K562 (cell line): ENCODE measurements around the gene C9orf40. TPM values are rescaled to one million over a fixed set of nuclear protein-coding genes. Genes with fewer than 3 reads are reported as not detected.
A peak's percentile ranks its signal among the peaks of the same experiment; 100 is the strongest.

ENCODE experiments used
- ARID3B ChIP-seq: fragments of 250-450 bp; sonication (Bioruptor Pico); IDR thresholded peaks from 2 replicates; pipeline ENCODE4 v1.4.0; 2020; ENCODE audit warnings: borderline replicate concordance
- CAMTA2 ChIP-seq: fragments of 250-450 bp; sonication (Bioruptor Pico); conservative IDR thresholded peaks from 2 replicates; pipeline ENCODE4 v1.5.1; 2022
- DDX20 ChIP-seq: fragments of 450-650 bp; IDR thresholded peaks from 2 replicates; pipeline ENCODE4 v1.6.1; 2016; ENCODE audit warnings: missing genetic modification characterization, low read depth, mild to moderate bottlenecking, missing compliant biosample characterization, moderate library complexity
- DPF2 ChIP-seq: fragments of 450-650 bp; IDR thresholded peaks from 2 replicates; pipeline ENCODE4 v1.6.1; 2016
- E2F6 ChIP-seq, 2 experiments: IDR thresholded peaks; 2 replicates each; pipeline ENCODE4 v1.6.1; 2011; ENCODE audit warnings: borderline replicate concordance in 1 of 2, control low read depth in 1 of 2, low read depth in 1 of 2, low read length in 1 of 2, mild to moderate bottlenecking in 1 of 2, mixed read lengths in 1 of 2, moderate library complexity in 1 of 2; ENCODE audit not compliant: insufficient read depth in 1 of 2, insufficient read length in 1 of 2, poor library complexity in 1 of 2, severe bottlenecking in 1 of 2; ENCODE audit errors: extremely low read depth in 1 of 2
- KDM1A ChIP-seq, 2 experiments: fragments of 450-650 bp; IDR thresholded peaks; 2 replicates each; pipeline ENCODE4 v1.6.1; 2016; ENCODE audit warnings: mild to moderate bottlenecking in 2 of 2
- KLF16 ChIP-seq: IDR thresholded peaks from 2 replicates; pipeline ENCODE4 v1.6.1; 2016; ENCODE audit warnings: antibody characterized with exemption
- NCOR1 ChIP-seq: fragments of 450-650 bp; IDR thresholded peaks from 2 replicates; pipeline ENCODE4 v1.6.1; 2016; ENCODE audit warnings: mild to moderate bottlenecking, moderate library complexity
- NFIC ChIP-seq: fragments of 450-650 bp; IDR thresholded peaks from 2 replicates; pipeline ENCODE4 v1.6.1; 2017; ENCODE audit warnings: mild to moderate bottlenecking, inconsistent platforms
- POLR3A ChIP-seq: IDR thresholded peaks from 2 replicates; pipeline ENCODE4 v1.6.1; 2011; ENCODE audit warnings: borderline replicate concordance, mild to moderate bottlenecking, moderate library complexity; ENCODE audit not compliant: insufficient read length, insufficient read depth; ENCODE audit errors: extremely low read depth
- SMARCA4 ChIP-seq: fragments of 450-650 bp; IDR thresholded peaks from 2 replicates; pipeline ENCODE4 v1.6.1; 2016
- SREBF2 ChIP-seq: sonication (generic); formaldehyde crosslinking; IDR thresholded peaks from 2 replicates; pipeline ENCODE4 v1.4.0; 2020; ENCODE audit warnings: mild to moderate bottlenecking, missing genetic modification reagents
- TAL1 ChIP-seq: fragments of 450-650 bp; IDR thresholded peaks from 2 replicates; pipeline ENCODE4 v1.6.1; 2016; ENCODE audit warnings: mild to moderate bottlenecking
- TCF3 ChIP-seq: sonication (generic); formaldehyde crosslinking; IDR thresholded peaks from 2 replicates; pipeline ENCODE4 v1.4.0; 2020; ENCODE audit warnings: mild to moderate bottlenecking, missing genetic modification reagents
- TRIM25 ChIP-seq: fragments of 450-650 bp; IDR thresholded peaks from 2 replicates; pipeline ENCODE4 v1.7.0; 2016; ENCODE audit warnings: borderline replicate concordance
- ZNF146 ChIP-seq: IDR thresholded peaks from one replicate; pipeline ENCODE4 v1.6.1; 2018; ENCODE audit warnings: missing compliant biosample characterization; ENCODE audit not compliant: unreplicated experiment
- ZNF778 ChIP-seq: fragments of 450-650 bp; formaldehyde crosslinking; IDR thresholded peaks from 2 replicates; pipeline ENCODE4 v1.4.0; 2020; ENCODE audit warnings: mild to moderate bottlenecking, moderate library complexity
- polyA plus RNA-seq, 8 experiments: library from polyadenylated mRNA; depleted of rRNA in 4 of 8; stranded (reverse) in 5 of 8; unstranded in 3 of 8; fragments of >200 nt; fragmentation: Nextera tagmentation in 2 of 8; fragmentation: Illumina TruSeq in 1 of 8; extraction: Ambion mirVana in 2 of 8; extraction: Trizol in 1 of 8; gene quantifications; 2 replicates each; pipeline versions ENCODE4 v1.2.1 to v1.2.3, GENCODE V29; 2011 to 2014; ENCODE audit warnings: inconsistent platforms in 1 of 8, missing spikeins in 1 of 8
- total RNA-seq, 7 experiments: library from RNA; depleted of rRNA in 6 of 7; stranded (reverse); fragments of >200 nt in 6 of 7; fragmentation: Illumina TruSeq in 2 of 7; extraction: Trizol in 2 of 7; gene quantifications; 2 replicates each; pipeline versions ENCODE4 v1.2.1 to v1.2.3, GENCODE V29; 2011 to 2021; ENCODE audit warnings: low replicate concordance in 1 of 7

C9orf40 gene
- total and polyA plus RNA-seq, 9 of the 15 experiments (the other 6 are each of a cell fraction or from before 2014, with no cell fraction given), result 5.6 to 17.3 (median 8.7) TPM

- no peak for TF ChIP-seq ZNF146
- TF ChIP-seq NFIC, result peak; percentile 35; the same call in 1 of the 2 replicates
- TF ChIP-seq ARID3B (CRISPR knock-in tag), result no peak
- TF ChIP-seq NCOR1, result peak; percentile 67
- 0 out of 2 replicates have a peak, but pooled peaks have one; percentile 24 for TF ChIP-seq KLF16
- no peak for TF ChIP-seq E2F6 (IDR thresholded peaks at IDR 0.05; ENCODE audit: borderline replicate concordance in 1 of 2, extremely low read depth in 1 of 2, insufficient read depth in 1 of 2, insufficient read length in 1 of 2, low read depth in 1 of 2, low read length in 1 of 2, poor library complexity in 1 of 2, severe bottlenecking in 1 of 2)
- no peak for TF ChIP-seq DDX20 (tag)
- peak; percentile 56 for TF ChIP-seq TCF3 (CRISPR knock-in tag)
- TF ChIP-seq KDM1A (IDR thresholded peaks at IDR 0.05), result peak in 1 of 2 experiments; percentile 7; a peak in 1 of 4 replicates
- TF ChIP-seq SMARCA4, result 0 out of 2 replicates have a peak, but pooled peaks have one; percentile 39
- TF ChIP-seq TAL1, result peak; percentile 70
- TF ChIP-seq ZNF778, result no peak
- no peak for TF ChIP-seq SREBF2
- no peak for TF ChIP-seq CAMTA2 (CRISPR knock-in tag)
- no peak for TF ChIP-seq TRIM25
- TF ChIP-seq DPF2, result peak; percentile 43; the same call in 1 of the 2 replicates
- no peak for TF ChIP-seq POLR3A
- TF ChIP-seq, all 486 proteins: peak for 22
Measured at GRCh38 chr9:74948937-74949336, 3.8 kb downstream of the C9orf40 start (continued).
